ENCODE results near the gene KIF23. TPM values are rescaled to one million over a fixed set of nuclear protein-coding genes. Genes with fewer than 3 reads are reported as not detected.

KIF23 gene
- total RNA-seq, 1 donor from 2014 or later = 1.2 TPM

- no peak for DNase-seq (ENCODE audit: low spot score)
Observed at GRCh38 chr15:69489073-69489571, 75.0 kb downstream of the KIF23 start.

- no peak for DNase-seq (ENCODE audit: low spot score)
Observed at GRCh38 chr15:69490356-69491037, 76.3 kb downstream of the KIF23 start.

- DNase-seq (ENCODE audit: low spot score) = no peak
Observed at GRCh38 chr15:69491038-69491505, 76.9 kb downstream of the KIF23 start.

GRCh38 chr15:69493406-69493805 lies 79.3 kb downstream of the KIF23 start:
- no peak for DNase-seq (ENCODE audit: low spot score)

GRCh38 chr15:69496001-69496400 lies 81.9 kb downstream of the KIF23 start:
- DNase-seq (ENCODE audit: low spot score) = no peak

- DNase-seq (ENCODE audit: low spot score) = no peak
Observed at GRCh38 chr15:69497076-69497475, 82.9 kb downstream of the KIF23 start.

- no peak for DNase-seq (ENCODE audit: low spot score)
Observed at GRCh38 chr15:69497667-69498066, 83.5 kb downstream of the KIF23 start.

Other genes with a start within 250 kb of the KIF23 start
- gene PAQR5, start 115.4 kb upstream of the KIF23 start, total RNA-seq = 0.74 TPM
- gene RPLP1, start 38.5 kb downstream of the KIF23 start, total RNA-seq = 994 TPM

Data from mesenteric fat pad (tissue), 1 donor.